GM06990 (cell line): ENCODE measurements around the gene KDM4B.

ENCODE experiments used
- DNase-seq: peaks from one replicate; pipeline ENCODE4 v3.0.0-alpha.2; 2011; ENCODE audit not compliant: insufficient read length; ENCODE audit errors: extremely low read depth
- H3K27me3 ChIP-seq: replicated peaks from 2 replicates; pipeline ENCODE4 v1.6.0; 2011; ENCODE audit warnings: low read length; ENCODE audit not compliant: control insufficient read depth, insufficient read depth
- H3K36me3 ChIP-seq: 2 replicates; pipeline ENCODE4 v1.5.1; 2011; ENCODE audit warnings: low read length; ENCODE audit not compliant: control insufficient read depth, insufficient read depth
- H3K4me3 ChIP-seq: replicated peaks from 2 replicates; pipeline ENCODE4 v1.5.1; 2011; ENCODE audit warnings: low read depth, mild to moderate bottlenecking, control low read depth, low read length
- CTCF ChIP-seq: IDR thresholded peaks from 2 replicates; pipeline ENCODE4 v1.5.1; 2011; ENCODE audit warnings: low read length, control low read depth, mild to moderate bottlenecking, inconsistent platforms; ENCODE audit not compliant: insufficient read depth, poor library complexity, severe bottlenecking

KDM4B gene

GRCh38 chr19:5177745-5178450, 209.0 kb downstream of the KDM4B start:
- Histone ChIP-seq H3K36me3 (no peaks in the 10 kb centered on the region), H3K27me3 (no peaks in the 10 kb centered on the region), H3K4me3 (no peak overlapping the region)
- TF ChIP-seq CTCF: no peak
- DNase-seq: no peak

DNA sequence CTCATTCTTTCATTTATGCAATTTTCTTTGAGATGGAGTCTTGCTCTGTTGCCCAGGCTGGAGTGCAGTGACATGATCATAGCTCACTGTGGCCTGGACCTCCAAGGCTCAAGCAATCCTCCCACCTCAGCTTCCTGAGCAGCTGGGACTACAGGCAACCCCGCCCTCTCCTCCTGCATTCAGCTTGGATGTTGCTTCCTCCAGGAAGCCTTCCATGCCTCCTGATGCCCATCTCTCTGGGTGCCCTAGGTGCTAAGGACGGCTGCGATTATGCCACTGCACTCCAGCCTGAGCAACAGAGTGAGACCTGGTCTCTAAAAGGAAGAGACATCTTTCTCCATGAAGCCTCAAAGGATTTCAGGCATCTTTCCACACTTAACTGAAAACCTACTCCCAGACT, 209.9 kb downstream of the KDM4B start:
- Histone ChIP-seq H3K27me3 (no peaks in the 10 kb centered on the region), H3K4me3 (no peak overlapping the region), H3K36me3 (no peaks in the 10 kb centered on the region)
- no peak for DNase-seq
- no peak for TF ChIP-seq CTCF

GRCh38 chr19:5179256-5179655, 210.3 kb downstream of the KDM4B start:
- no peaks in the 10 kb centered on the region for H3K27me3 ChIP-seq
- no peak overlapping the region for H3K4me3 ChIP-seq
- H3K36me3 ChIP-seq: no peaks in the 10 kb centered on the region
- no peak for TF ChIP-seq CTCF
- no peak for DNase-seq

GRCh38 chr19:5181329-5181728, 212.4 kb downstream of the KDM4B start:
- TF ChIP-seq CTCF: no peak
- no peak overlapping the region for H3K4me3 ChIP-seq
- no peak for DNase-seq
- H3K36me3 ChIP-seq: no peaks in the 10 kb centered on the region
- no peaks in the 10 kb centered on the region for H3K27me3 ChIP-seq

DNA sequence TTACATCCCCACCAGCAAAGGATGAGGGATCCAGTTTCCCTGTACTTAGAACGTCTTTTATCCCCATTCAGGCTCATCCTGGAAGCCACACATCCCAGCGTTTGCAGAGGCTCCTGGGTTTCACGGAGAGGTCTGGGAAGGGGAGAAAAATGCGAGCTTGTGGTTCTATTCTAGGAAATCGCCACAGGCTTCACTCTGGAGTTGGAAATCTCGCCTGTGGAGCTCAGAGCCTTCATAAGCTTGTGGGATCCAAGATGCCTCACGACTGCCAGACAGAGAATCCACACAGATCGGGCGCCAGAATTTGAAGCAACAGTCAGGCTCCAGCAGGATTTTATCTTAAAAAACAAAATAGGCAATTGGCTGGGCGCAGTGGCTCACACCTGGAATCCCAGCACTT, 213.8 kb downstream of the KDM4B start:
- H3K4me3 ChIP-seq: no peak overlapping the region
- no peak for DNase-seq
- no peaks in the 10 kb centered on the region for H3K36me3 ChIP-seq
- TF ChIP-seq CTCF: no peak
- H3K27me3 ChIP-seq: no peaks in the 10 kb centered on the region

DNA sequence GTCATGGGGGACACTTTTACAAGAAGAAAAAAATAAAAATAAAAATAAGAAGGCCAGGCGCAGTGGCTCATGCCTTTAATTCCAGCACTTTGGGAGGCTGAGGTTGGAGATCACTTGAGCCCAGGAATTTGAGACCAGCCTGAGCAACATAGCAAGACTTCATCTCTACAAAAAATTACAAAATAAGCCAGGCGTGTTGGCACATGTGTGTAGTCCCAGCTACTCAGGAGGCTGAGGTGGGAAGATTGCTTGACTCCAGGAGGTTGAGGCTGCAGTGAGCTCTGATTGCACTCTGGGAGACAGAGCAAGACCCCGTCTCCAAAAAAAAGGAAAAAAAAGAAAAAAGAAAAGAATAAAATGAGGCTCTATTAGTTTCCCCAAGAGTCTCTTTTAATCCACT, 214.7 kb downstream of the KDM4B start:
- Histone ChIP-seq H3K36me3 (no peaks in the 10 kb centered on the region), H3K27me3 (no peaks in the 10 kb centered on the region), H3K4me3 (no peak overlapping the region)
- no peak for TF ChIP-seq CTCF
- DNase-seq: no peak
